ENCODE data around the gene PRKCB. TPM values are rescaled to one million over a fixed set of nuclear protein-coding genes. Genes with fewer than 3 reads are reported as not detected.

The PRKCB gene
- total and polyA plus RNA-seq, 2 experiments from 2014 or later: 0.70 to 0.92 TPM

DNA sequence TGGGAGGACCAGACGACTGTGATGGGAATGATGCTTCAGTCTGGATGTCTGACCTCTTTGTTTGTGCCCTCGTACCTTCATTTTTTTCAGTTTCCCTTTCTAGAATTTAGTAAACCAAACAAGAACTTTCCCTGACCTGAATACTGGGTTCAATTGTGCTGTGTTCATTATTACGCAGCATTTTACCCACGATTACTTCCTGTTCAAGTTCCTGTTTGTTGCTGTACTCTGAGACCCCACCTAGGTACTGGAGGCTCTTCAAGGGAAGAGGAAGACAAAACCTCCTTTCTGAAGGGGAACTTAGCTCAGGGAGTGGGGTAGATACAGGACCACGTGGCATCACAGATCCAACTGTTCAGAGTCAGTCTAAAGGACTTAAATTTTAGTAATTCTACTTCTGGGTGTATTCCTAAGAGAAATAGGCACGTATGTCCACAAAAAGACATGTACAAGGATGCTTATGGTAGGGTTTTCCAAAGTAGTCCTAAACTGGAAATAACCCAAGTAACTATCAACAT is 9.2 kb upstream of the PRKCB start:
- TF ChIP-seq EZH2phosphoT487 (IDR thresholded peaks at IDR 0.05; ENCODE audit: low read depth, severe bottlenecking, unreplicated experiment): no peak
- no peak for TF ChIP-seq CTCF (IDR thresholded peaks at IDR 0.05; ENCODE audit: poor library complexity)
- no peak for TF ChIP-seq EZH2 (IDR thresholded peaks at IDR 0.05; ENCODE audit: borderline replicate concordance)
- Histone ChIP-seq H3K9me2 (replicated peaks; ENCODE audit: insufficient read depth) (no peaks in the 10 kb centered on the region), H3K27ac (no peak overlapping the region)

GRCh38 chr16:23827057-23827456 is 8.7 kb upstream of the PRKCB start:
- H3K27me3 ChIP-seq: no peaks in the 10 kb centered on the region
- no peak overlapping the region for H2AFZ ChIP-seq
- no peaks in the 10 kb centered on the region for H3K79me2 ChIP-seq
- H3K4me3 ChIP-seq: no peak overlapping the region
- no peaks in the 10 kb centered on the region for H4K20me1 ChIP-seq (ENCODE audit: insufficient read depth, poor library complexity, severe bottlenecking)
- H3K4me1 ChIP-seq (ENCODE audit: insufficient read depth): no peaks in the 10 kb centered on the region
- no peaks in the 10 kb centered on the region for H3K36me3 ChIP-seq (replicated peaks; ENCODE audit: insufficient read depth, low read depth)
- H3K27ac ChIP-seq: no peak overlapping the region
- DNase-seq (ENCODE audit: low spot score): no peak
- no peak for TF ChIP-seq EZH2 (IDR thresholded peaks at IDR 0.05; ENCODE audit: borderline replicate concordance)
- TF ChIP-seq EZH2phosphoT487 (IDR thresholded peaks at IDR 0.05; ENCODE audit: low read depth, severe bottlenecking, unreplicated experiment): no peak
- TF ChIP-seq CTCF (IDR thresholded peaks at IDR 0.05; ENCODE audit: poor library complexity): no peak
- H3K9me3 ChIP-seq (ENCODE audit: low read depth): no peaks in the 10 kb centered on the region
- no peaks in the 10 kb centered on the region for H3K9me2 ChIP-seq (replicated peaks; ENCODE audit: insufficient read depth)
- H3K4me2 ChIP-seq: no peak overlapping the region
- 69% methylated on average over 4 of the region's 4 CpGs for WGBS (ENCODE audit: low lambda C conversion rate, missing lambda C conversion rate)

More for the DNA sequence above, 9.2 kb upstream of the PRKCB start:
- Histone ChIP-seq H3K4me3 (no peak overlapping the region), H4K20me1 (ENCODE audit: insufficient read depth, poor library complexity, severe bottlenecking) (no peaks in the 10 kb centered on the region), H3K27me3 (no peaks in the 10 kb centered on the region), H3K9me3 (ENCODE audit: low read depth) (no peaks in the 10 kb centered on the region), H3K79me2 (no peaks in the 10 kb centered on the region), H3K4me1 (ENCODE audit: insufficient read depth) (no peaks in the 10 kb centered on the region), H3K4me2 (no peak overlapping the region), H2AFZ (no peak overlapping the region), H3K36me3 (replicated peaks; ENCODE audit: insufficient read depth, low read depth) (no peaks in the 10 kb centered on the region)
- 75% methylated on average over 6 of the region's 6 CpGs for WGBS (ENCODE audit: low lambda C conversion rate, missing lambda C conversion rate)
- DNase-seq (ENCODE audit: low spot score): no peak

DNA sequence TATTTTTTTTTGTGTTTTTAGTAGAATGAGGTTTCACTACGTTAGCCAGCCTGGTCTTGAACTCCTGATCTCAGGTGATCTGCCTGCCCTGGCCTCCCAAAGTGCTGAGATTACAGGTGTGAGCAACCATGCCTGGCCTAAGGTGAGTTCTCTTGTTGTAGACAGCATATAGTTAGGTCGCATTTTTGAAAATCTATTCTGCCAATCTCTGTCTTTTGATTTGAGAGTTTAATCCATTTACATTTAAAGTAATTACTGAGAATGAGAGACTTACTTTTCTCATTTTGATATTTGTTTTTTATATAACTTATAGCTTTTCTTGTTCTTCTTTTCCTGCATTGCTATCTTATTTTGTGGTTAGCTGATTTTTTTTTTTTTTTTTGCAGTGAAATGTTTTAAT is 6.3 kb upstream of the PRKCB start:
- WGBS (ENCODE audit: low lambda C conversion rate, missing lambda C conversion rate): 72% methylated on average over 2 of the region's 2 CpGs
- DNase-seq (ENCODE audit: low spot score): no peak
- Histone ChIP-seq H3K27ac (no peak overlapping the region), H2AFZ (no peak overlapping the region), H3K79me2 (no peaks in the 10 kb centered on the region), H4K20me1 (ENCODE audit: insufficient read depth, poor library complexity, severe bottlenecking) (no peaks in the 10 kb centered on the region), H3K4me1 (ENCODE audit: insufficient read depth) (no peaks in the 10 kb centered on the region), H3K27me3 (peaks cover 13% of the 10 kb centered on the region), H3K9me3 (ENCODE audit: low read depth) (no peaks in the 10 kb centered on the region), H3K4me2 (no peak overlapping the region), H3K4me3 (no peak overlapping the region), H3K9me2 (replicated peaks; ENCODE audit: insufficient read depth) (no peaks in the 10 kb centered on the region), H3K36me3 (replicated peaks; ENCODE audit: insufficient read depth, low read depth) (no peaks in the 10 kb centered on the region)
- TF ChIP-seq EZH2 (IDR thresholded peaks at IDR 0.05; ENCODE audit: borderline replicate concordance) (no peak), CTCF (IDR thresholded peaks at IDR 0.05; ENCODE audit: poor library complexity) (no peak), EZH2phosphoT487 (IDR thresholded peaks at IDR 0.05; ENCODE audit: low read depth, severe bottlenecking, unreplicated experiment) (no peak)

DNA sequence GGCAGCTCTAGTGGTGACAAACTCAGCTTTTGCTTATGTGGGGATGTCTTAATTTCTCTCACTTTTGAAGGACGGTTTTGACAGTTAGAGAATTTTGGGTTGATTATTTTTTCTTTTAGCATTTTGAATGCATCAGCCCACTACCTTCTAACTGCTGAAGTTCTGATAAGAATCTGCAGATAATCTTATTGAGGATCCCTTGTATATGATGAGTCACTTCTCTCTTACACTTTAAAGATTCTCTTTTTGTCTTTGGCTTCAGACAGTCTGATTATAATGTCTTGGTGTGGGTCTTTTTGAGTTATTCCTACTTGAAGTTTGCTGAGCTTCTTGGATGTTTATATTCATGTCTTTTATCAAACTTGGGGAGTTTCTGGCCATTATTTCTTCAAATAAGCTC is 5.5 kb upstream of the PRKCB start:
- Histone ChIP-seq H3K27ac (no peak overlapping the region), H3K4me1 (ENCODE audit: insufficient read depth) (no peaks in the 10 kb centered on the region), H3K4me3 (no peak overlapping the region), H3K36me3 (replicated peaks; ENCODE audit: insufficient read depth, low read depth) (no peaks in the 10 kb centered on the region), H3K9me2 (replicated peaks; ENCODE audit: insufficient read depth) (no peaks in the 10 kb centered on the region), H2AFZ (no peak overlapping the region), H4K20me1 (ENCODE audit: insufficient read depth, poor library complexity, severe bottlenecking) (no peaks in the 10 kb centered on the region), H3K4me2 (no peak overlapping the region), H3K9me3 (ENCODE audit: low read depth) (no peaks in the 10 kb centered on the region), H3K79me2 (no peaks in the 10 kb centered on the region), H3K27me3 (peaks cover 21% of the 10 kb centered on the region)
- TF ChIP-seq EZH2phosphoT487 (IDR thresholded peaks at IDR 0.05; ENCODE audit: low read depth, severe bottlenecking, unreplicated experiment) (no peak), CTCF (IDR thresholded peaks at IDR 0.05; ENCODE audit: poor library complexity) (no peak), EZH2 (IDR thresholded peaks at IDR 0.05; ENCODE audit: borderline replicate concordance) (no peak)
- DNase-seq (ENCODE audit: low spot score): no peak
- WGBS (ENCODE audit: low lambda C conversion rate, missing lambda C conversion rate): 0% methylated on average over 1 of the region's 1 CpG
